Eye (tissue), 1 donor: ENCODE data around the gene SYF2.
"Not testable (repeated sequence)": the region's sequence is repeated elsewhere in the genome, so short reads cannot be mapped to it uniquely, and the experiment has no call there.

ENCODE experiments used
- DNase-seq: peaks from one replicate; pipeline ENCODE4 v3.0.0-alpha.2; 2015

SYF2 gene

GRCh38 chr1:25232027-25232865 is at the start of gene SYF2:
TSS of gene SYF2 (minus strand) at chr1:25232502. CDS start at chr1:25232467, 35 bp downstream.
- DNase-seq = peak; percentile 98

GRCh38 chr1:25279693-25280111 is 47.4 kb upstream of the SYF2 start:
- DNase-seq = not testable (repeated sequence)

GRCh38 chr1:25278790-25279189 is 46.5 kb upstream of the SYF2 start:
- DNase-seq = not testable (repeated sequence)

- DNase-seq = not testable (repeated sequence)
Observed at GRCh38 chr1:25278358-25278757, 46.1 kb upstream of the SYF2 start.

GRCh38 chr1:25277295-25277694 is 45.0 kb upstream of the SYF2 start:
- DNase-seq = not testable (repeated sequence)

- peak; percentile 24 for DNase-seq
Observed at GRCh38 chr1:25275648-25276047, 43.3 kb upstream of the SYF2 start.

- DNase-seq = not testable (repeated sequence)
Observed at GRCh38 chr1:25272238-25272637, 39.9 kb upstream of the SYF2 start, which contains the start of gene RHD. TSS of gene RHD (plus strand) at chr1:25272509. CDS start at chr1:25272548, 39 bp downstream.

- not testable (repeated sequence) for DNase-seq
Observed at GRCh38 chr1:25268143-25268760, 36.0 kb upstream of the SYF2 start.

- DNase-seq = peak; percentile 82
Observed at GRCh38 chr1:25267288-25268142, 35.2 kb upstream of the SYF2 start.

- DNase-seq = not testable (repeated sequence)
Observed at GRCh38 chr1:25266554-25267287, 34.4 kb upstream of the SYF2 start.

GRCh38 chr1:25260336-25260735 is 28.0 kb upstream of the SYF2 start:
- DNase-seq = not testable (repeated sequence)

GRCh38 chr1:25259813-25260212 is 27.5 kb upstream of the SYF2 start:
- DNase-seq = not testable (repeated sequence)

- no peak for DNase-seq
Observed at GRCh38 chr1:25257196-25257595, 24.9 kb upstream of the SYF2 start.

- no peak for DNase-seq
Observed at GRCh38 chr1:25256578-25256965, 24.3 kb upstream of the SYF2 start.

GRCh38 chr1:25255706-25256577 is 23.6 kb upstream of the SYF2 start:
- DNase-seq = peak; percentile 63

- DNase-seq = no peak
Observed at GRCh38 chr1:25253911-25254310, 21.6 kb upstream of the SYF2 start.

GRCh38 chr1:25247829-25248754 is 15.8 kb upstream of the SYF2 start:
- no peak for DNase-seq

GRCh38 chr1:25247024-25247828 is 14.9 kb upstream of the SYF2 start, which contains the start of gene RSRP1:
TSS of gene RSRP1 (minus strand) at chr1:25247454. CDS start at chr1:25246963, 491 bp downstream.
- peak; percentile 100 for DNase-seq

GRCh38 chr1:25246600-25247023 is 14.3 kb upstream of the SYF2 start:
- DNase-seq = no peak
